ENCODE measurements around the gene CWC27. TPM values are rescaled to one million over a fixed set of nuclear protein-coding genes. Genes with fewer than 3 reads are reported as not detected.
"Not testable (repeated sequence)": the region's sequence is repeated elsewhere in the genome, so short reads cannot be mapped to it uniquely, and the experiment has no call there.

CWC27 gene
- total RNA-seq, 1 experiment from 2014 or later: 22.8 TPM

- no peak for DNase-seq
- intact Hi-C loops (cut with micrococcal nuclease; ENCODE audit: unreplicated experiment): no loop called here
- CTCF ChIA-PET: no interaction called here
- Mint-ChIP-seq H3K27ac (ENCODE audit: unreplicated experiment) (no peak overlapping the region), H3K27me3 (ENCODE audit: unreplicated experiment) (no peaks in the 10 kb centered on the region), H3K4me1 (ENCODE audit: low read depth, unreplicated experiment) (no peaks in the 10 kb centered on the region), H3K36me3 (ENCODE audit: insufficient read depth, unreplicated experiment) (no peaks in the 10 kb centered on the region), H3K4me3 (ENCODE audit: low read depth, unreplicated experiment) (no peak overlapping the region), H3K9me3 (ENCODE audit: low read depth, unreplicated experiment) (peaks cover 17% of the 10 kb centered on the region)
- no peak for TF ChIP-seq CTCF (IDR thresholded peaks at IDR 0.05; ENCODE audit: unreplicated experiment)
- BruUV-seq (replicated peaks): no TSS peak
These were observed 156.4 kb downstream of the CWC27 start for GRCh38 chr5:64925123-64925522.

GRCh38 chr5:64929833-64930232 lies 161.1 kb downstream of the CWC27 start:
- Mint-ChIP-seq H3K4me1 (ENCODE audit: low read depth, unreplicated experiment) (no peaks in the 10 kb centered on the region), H3K36me3 (ENCODE audit: insufficient read depth, unreplicated experiment) (no peaks in the 10 kb centered on the region), H3K27me3 (ENCODE audit: unreplicated experiment) (no peaks in the 10 kb centered on the region), H3K4me3 (ENCODE audit: low read depth, unreplicated experiment) (no peak overlapping the region), H3K27ac (ENCODE audit: unreplicated experiment) (no peak overlapping the region), H3K9me3 (ENCODE audit: low read depth, unreplicated experiment) (peaks cover 3% of the 10 kb centered on the region)
- DNase-seq: no peak
- no TSS peak for BruUV-seq (replicated peaks)
- no peak for TF ChIP-seq CTCF (IDR thresholded peaks at IDR 0.05; ENCODE audit: unreplicated experiment)
- CTCF ChIA-PET: no interaction called here
- intact Hi-C loops (cut with micrococcal nuclease; ENCODE audit: unreplicated experiment): no loop called here

DNA sequence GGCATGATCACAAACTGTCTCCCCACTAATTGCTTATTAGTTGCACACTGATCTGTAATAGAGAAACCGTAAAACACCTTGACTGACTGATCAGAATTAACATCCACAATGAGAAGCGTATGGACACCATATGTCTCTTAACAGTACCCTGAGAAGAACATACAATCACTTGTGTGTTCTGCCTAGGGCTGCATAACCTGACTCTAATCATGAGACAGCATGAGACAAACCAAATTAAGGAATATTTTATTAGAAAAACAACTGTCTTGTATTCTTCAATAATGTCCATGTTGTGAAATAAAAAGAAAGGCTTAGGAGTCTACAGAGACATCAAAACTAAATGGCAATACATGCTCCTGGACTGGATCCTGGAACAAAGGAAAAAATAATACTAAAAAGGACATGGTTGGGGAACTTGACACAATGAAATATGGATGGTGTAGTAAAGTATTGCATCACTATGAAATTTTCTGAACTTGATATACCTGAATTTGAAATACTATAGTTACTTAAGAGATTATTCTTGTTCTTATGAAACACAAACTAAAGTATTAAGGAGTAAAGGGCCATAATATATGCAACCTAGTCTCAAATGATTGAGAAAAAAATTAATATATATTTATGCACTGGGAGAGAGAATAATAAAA lies 162.1 kb downstream of the CWC27 start:
- DNase-seq: no peak
- Mint-ChIP-seq H3K27me3 (ENCODE audit: unreplicated experiment) (no peaks in the 10 kb centered on the region), H3K4me3 (ENCODE audit: low read depth, unreplicated experiment) (no peak overlapping the region), H3K27ac (ENCODE audit: unreplicated experiment) (no peak overlapping the region), H3K9me3 (ENCODE audit: low read depth, unreplicated experiment) (peaks cover 3% of the 10 kb centered on the region), H3K36me3 (ENCODE audit: insufficient read depth, unreplicated experiment) (no peaks in the 10 kb centered on the region), H3K4me1 (ENCODE audit: low read depth, unreplicated experiment) (no peaks in the 10 kb centered on the region)
- CTCF ChIA-PET: no interaction called here
- no peak for TF ChIP-seq CTCF (IDR thresholded peaks at IDR 0.05; ENCODE audit: unreplicated experiment)
- intact Hi-C loops (cut with micrococcal nuclease; ENCODE audit: unreplicated experiment): no loop called here
- BruUV-seq (replicated peaks): no TSS peak

GRCh38 chr5:64939422-64939771 lies 170.7 kb downstream of the CWC27 start:
- BruUV-seq (replicated peaks): TSS peak; percentile 26
- Mint-ChIP-seq H3K9me3 (ENCODE audit: low read depth, unreplicated experiment) (peaks cover 11% of the 10 kb centered on the region), H3K4me3 (ENCODE audit: low read depth, unreplicated experiment) (peak overlapping the region; percentile 56), H3K4me1 (ENCODE audit: low read depth, unreplicated experiment) (peaks cover 11% of the 10 kb centered on the region)
- H3K27me3 Mint-ChIP-seq (ENCODE audit: unreplicated experiment); H3K36me3 Mint-ChIP-seq (ENCODE audit: insufficient read depth, unreplicated experiment); H3K27ac Mint-ChIP-seq (ENCODE audit: unreplicated experiment): not testable (repeated sequence)
- intact Hi-C loops (cut with micrococcal nuclease; ENCODE audit: unreplicated experiment): loop anchor here (2.0 kb wide), 1 partner anchor 129 kb away; no protein-coding TSS in a partner anchor
- peak; percentile 15 for DNase-seq
- CTCF ChIA-PET: interaction anchor here (0.6 to 1.6 kb wide), 2 partner anchors 54 to 128 kb away, joined by 3 to 6 read pairs; no protein-coding TSS in a partner anchor

GRCh38 chr5:64939772-64940510 lies 171.2 kb downstream of the CWC27 start:
- CTCF ChIA-PET: interaction anchor here (0.6 to 1.6 kb wide), 2 partner anchors 53 to 129 kb away, joined by 3 to 6 read pairs; no protein-coding TSS in a partner anchor
- Mint-ChIP-seq H3K27me3 (ENCODE audit: unreplicated experiment) (no peaks in the 10 kb centered on the region), H3K27ac (ENCODE audit: unreplicated experiment) (peak overlapping the region; percentile 16), H3K4me1 (ENCODE audit: low read depth, unreplicated experiment) (peaks cover 11% of the 10 kb centered on the region), H3K36me3 (ENCODE audit: insufficient read depth, unreplicated experiment) (no peaks in the 10 kb centered on the region), H3K4me3 (ENCODE audit: low read depth, unreplicated experiment) (peak overlapping the region; percentile 56), H3K9me3 (ENCODE audit: low read depth, unreplicated experiment) (peaks cover 11% of the 10 kb centered on the region)
- BruUV-seq (replicated peaks): no TSS peak
- DNase-seq: peak; percentile 72
- no peak for TF ChIP-seq CTCF (IDR thresholded peaks at IDR 0.05; ENCODE audit: unreplicated experiment)
- intact Hi-C loops (cut with micrococcal nuclease; ENCODE audit: unreplicated experiment): loop anchor here (2.0 kb wide), 1 partner anchor 129 kb away; no protein-coding TSS in a partner anchor
